ENCODE results near the gene HSD3B1.

The HSD3B1 gene

GRCh38 chr1:119490925-119491324 is 16.1 kb upstream of the HSD3B1 start:
- no peaks in the 10 kb centered on the region for H3K79me2 ChIP-seq (ENCODE audit: insufficient read depth, low read length)
- H3K9ac ChIP-seq (ENCODE audit: low read depth, low read length, poor library complexity, severe bottlenecking) = no peak overlapping the region
- no peaks in the 10 kb centered on the region for H4K20me1 ChIP-seq (ENCODE audit: insufficient read depth, low read length, poor library complexity, severe bottlenecking)
- H3F3A ChIP-seq (ENCODE audit: low read depth) = no peaks in the 10 kb centered on the region
- no peak for TF ChIP-seq EZH2phosphoT487 (IDR thresholded peaks at IDR 0.05; ENCODE audit: borderline replicate concordance)
- no peaks in the 10 kb centered on the region for H3K27me3 ChIP-seq (ENCODE audit: insufficient read depth, low read length, poor library complexity, severe bottlenecking)
- H2AFZ ChIP-seq (ENCODE audit: low read length) = no peak overlapping the region
- H3K9me2 ChIP-seq (replicated peaks; ENCODE audit: low read depth, low read length) = no peaks in the 10 kb centered on the region
- no peaks in the 10 kb centered on the region for H3K9me3 ChIP-seq (ENCODE audit: insufficient read depth, low read depth, low read length)
- H3K36me3 ChIP-seq (ENCODE audit: insufficient read depth, low read length) = no peaks in the 10 kb centered on the region
- H3K4me3 ChIP-seq (ENCODE audit: low read length, poor library complexity, severe bottlenecking) = no peak overlapping the region
- H3K4me2 ChIP-seq (ENCODE audit: low read depth, low read length, poor library complexity, severe bottlenecking) = no peak overlapping the region
- H3K4me1 ChIP-seq (ENCODE audit: insufficient read depth, low read length, poor library complexity, severe bottlenecking) = no peaks in the 10 kb centered on the region

DNA sequence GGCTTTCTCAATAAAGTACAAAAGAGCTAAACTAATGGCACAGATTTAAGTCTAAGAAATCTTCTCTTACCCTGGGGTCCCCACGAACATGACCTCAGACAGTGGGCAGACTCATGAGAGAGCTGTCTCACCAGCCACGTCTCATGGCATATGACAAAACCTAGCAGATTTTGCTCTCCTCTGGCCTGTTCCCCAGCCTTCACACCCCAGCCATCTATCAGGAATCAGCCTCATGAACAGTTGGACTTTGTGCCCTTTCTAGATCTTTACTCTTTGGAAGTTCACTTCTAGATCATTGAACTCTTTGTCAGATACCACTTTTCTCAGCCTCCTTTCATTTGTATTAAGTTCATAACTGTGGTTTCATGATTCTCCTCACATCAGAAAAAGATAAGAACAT is 14.2 kb upstream of the HSD3B1 start:
- no peaks in the 10 kb centered on the region for H4K20me1 ChIP-seq (ENCODE audit: insufficient read depth, low read length, poor library complexity, severe bottlenecking)
- no peak for TF ChIP-seq CTCF (conservative IDR thresholded peaks at IDR 0.05; ENCODE audit: low read length)
- TF ChIP-seq EZH2phosphoT487 (IDR thresholded peaks at IDR 0.05; ENCODE audit: borderline replicate concordance) = no peak
- no peak overlapping the region for H3K9ac ChIP-seq (ENCODE audit: low read depth, low read length, poor library complexity, severe bottlenecking)
- H3K36me3 ChIP-seq (ENCODE audit: insufficient read depth, low read length) = no peaks in the 10 kb centered on the region
- no peaks in the 10 kb centered on the region; the same call in 1 of the 2 replicates for H3K9me3 ChIP-seq (ENCODE audit: insufficient read depth, low read depth, low read length)
- H3F3A ChIP-seq (ENCODE audit: low read depth) = no peaks in the 10 kb centered on the region
- no peaks in the 10 kb centered on the region for H3K27me3 ChIP-seq (ENCODE audit: insufficient read depth, low read length, poor library complexity, severe bottlenecking)
- H3K79me2 ChIP-seq (ENCODE audit: insufficient read depth, low read length) = no peaks in the 10 kb centered on the region
- H2AFZ ChIP-seq (ENCODE audit: low read length) = no peak overlapping the region
- no peak overlapping the region for H3K4me3 ChIP-seq (ENCODE audit: low read length, poor library complexity, severe bottlenecking)
- H3K4me2 ChIP-seq (ENCODE audit: low read depth, low read length, poor library complexity, severe bottlenecking) = no peak overlapping the region
- no peaks in the 10 kb centered on the region for H3K9me2 ChIP-seq (replicated peaks; ENCODE audit: low read depth, low read length)
- no peaks in the 10 kb centered on the region for H3K4me1 ChIP-seq (ENCODE audit: insufficient read depth, low read length, poor library complexity, severe bottlenecking)

GRCh38 chr1:119504831-119505230 is 2.2 kb upstream of the HSD3B1 start:
- Histone ChIP-seq H2AFZ (ENCODE audit: low read length) (no peak overlapping the region), H3K4me1 (ENCODE audit: insufficient read depth, low read length, poor library complexity, severe bottlenecking) (no peaks in the 10 kb centered on the region), H3K79me2 (ENCODE audit: insufficient read depth, low read length) (no peaks in the 10 kb centered on the region), H3K27me3 (ENCODE audit: insufficient read depth, low read length, poor library complexity, severe bottlenecking) (no peaks in the 10 kb centered on the region), H3K4me3 (ENCODE audit: low read length, poor library complexity, severe bottlenecking) (no peak overlapping the region), H4K20me1 (ENCODE audit: insufficient read depth, low read length, poor library complexity, severe bottlenecking) (no peaks in the 10 kb centered on the region), H3K9me2 (replicated peaks; ENCODE audit: low read depth, low read length) (no peaks in the 10 kb centered on the region), H3K36me3 (ENCODE audit: insufficient read depth, low read length) (no peaks in the 10 kb centered on the region), H3K9ac (ENCODE audit: low read depth, low read length, poor library complexity, severe bottlenecking) (no peak overlapping the region), H3K4me2 (ENCODE audit: low read depth, low read length, poor library complexity, severe bottlenecking) (no peak overlapping the region), H3K9me3 (ENCODE audit: insufficient read depth, low read depth, low read length) (no peaks in the 10 kb centered on the region), H3F3A (ENCODE audit: low read depth) (no peaks in the 10 kb centered on the region)
- TF ChIP-seq CTCF (conservative IDR thresholded peaks at IDR 0.05; ENCODE audit: low read length) (no peak), EZH2phosphoT487 (IDR thresholded peaks at IDR 0.05; ENCODE audit: borderline replicate concordance) (no peak)

GRCh38 chr1:119510046-119510445 is 3.0 kb downstream of the HSD3B1 start:
- no peaks in the 10 kb centered on the region for H3K4me1 ChIP-seq (ENCODE audit: insufficient read depth, low read length, poor library complexity, severe bottlenecking)
- no peak overlapping the region for H3K4me3 ChIP-seq (ENCODE audit: low read length, poor library complexity, severe bottlenecking)
- no peaks in the 10 kb centered on the region for H3F3A ChIP-seq (ENCODE audit: low read depth)
- H3K36me3 ChIP-seq (ENCODE audit: insufficient read depth, low read length) = no peaks in the 10 kb centered on the region
- no peaks in the 10 kb centered on the region for H3K9me3 ChIP-seq (ENCODE audit: insufficient read depth, low read depth, low read length)
- no peaks in the 10 kb centered on the region for H4K20me1 ChIP-seq (ENCODE audit: insufficient read depth, low read length, poor library complexity, severe bottlenecking)
- no peak overlapping the region for H2AFZ ChIP-seq (ENCODE audit: low read length)
- TF ChIP-seq CTCF (conservative IDR thresholded peaks at IDR 0.05; ENCODE audit: low read length) = no peak
- TF ChIP-seq EZH2phosphoT487 (IDR thresholded peaks at IDR 0.05; ENCODE audit: borderline replicate concordance) = no peak
- H3K27me3 ChIP-seq (ENCODE audit: insufficient read depth, low read length, poor library complexity, severe bottlenecking) = no peaks in the 10 kb centered on the region
- no peak overlapping the region for H3K9ac ChIP-seq (ENCODE audit: low read depth, low read length, poor library complexity, severe bottlenecking)
- H3K9me2 ChIP-seq (replicated peaks; ENCODE audit: low read depth, low read length) = no peaks in the 10 kb centered on the region
- H3K79me2 ChIP-seq (ENCODE audit: insufficient read depth, low read length) = no peaks in the 10 kb centered on the region
- H3K4me2 ChIP-seq (ENCODE audit: low read depth, low read length, poor library complexity, severe bottlenecking) = no peak overlapping the region

Measured in Loucy (cell line).